ENCODE data around the gene GLB1L2.

GLB1L2 gene

DNA sequence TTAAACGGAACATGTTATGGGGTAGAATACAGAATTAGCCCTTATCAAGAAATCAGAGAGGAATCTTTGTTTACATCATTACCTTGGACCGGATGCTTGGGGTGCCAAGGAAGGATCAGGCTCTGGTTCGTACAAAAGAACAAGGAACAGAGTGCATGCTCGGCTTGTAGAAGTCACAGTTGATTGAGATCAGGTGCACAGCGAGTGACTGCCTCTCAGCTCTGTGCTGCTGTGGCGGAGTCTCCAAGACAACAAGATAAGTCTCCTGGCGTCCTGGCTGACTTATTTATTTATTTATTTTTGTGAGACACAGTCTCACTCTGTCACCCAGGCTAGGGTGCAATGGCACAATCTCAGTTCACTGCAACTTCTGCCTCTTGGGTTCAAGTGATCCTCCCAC lies 31.8 kb downstream of the GLB1L2 start:
- no peak for DNase-seq (ENCODE audit: low spot score)
- TF ChIP-seq, protein P1, sequence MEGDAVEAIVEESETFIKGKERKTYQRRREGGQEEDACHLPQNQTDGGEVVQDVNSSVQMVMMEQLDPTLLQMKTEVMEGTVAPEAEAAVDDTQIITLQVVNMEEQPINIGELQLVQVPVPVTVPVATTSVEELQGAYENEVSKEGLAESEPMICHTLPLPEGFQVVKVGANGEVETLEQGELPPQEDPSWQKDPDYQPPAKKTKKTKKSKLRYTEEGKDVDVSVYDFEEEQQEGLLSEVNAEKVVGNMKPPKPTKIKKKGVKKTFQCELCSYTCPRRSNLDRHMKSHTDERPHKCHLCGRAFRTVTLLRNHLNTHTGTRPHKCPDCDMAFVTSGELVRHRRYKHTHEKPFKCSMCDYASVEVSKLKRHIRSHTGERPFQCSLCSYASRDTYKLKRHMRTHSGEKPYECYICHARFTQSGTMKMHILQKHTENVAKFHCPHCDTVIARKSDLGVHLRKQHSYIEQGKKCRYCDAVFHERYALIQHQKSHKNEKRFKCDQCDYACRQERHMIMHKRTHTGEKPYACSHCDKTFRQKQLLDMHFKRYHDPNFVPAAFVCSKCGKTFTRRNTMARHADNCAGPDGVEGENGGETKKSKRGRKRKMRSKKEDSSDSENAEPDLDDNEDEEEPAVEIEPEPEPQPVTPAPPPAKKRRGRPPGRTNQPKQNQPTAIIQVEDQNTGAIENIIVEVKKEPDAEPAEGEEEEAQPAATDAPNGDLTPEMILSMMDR (conservative IDR thresholded peaks at IDR 0.05; ENCODE audit: low read depth): no peak
- POLR2A ChIA-PET (ENCODE audit: low non-redundant PET): no interaction called here
- no peak overlapping the region for H3K27ac ChIP-seq
- CTCF ChIA-PET: no interaction called here

DNA sequence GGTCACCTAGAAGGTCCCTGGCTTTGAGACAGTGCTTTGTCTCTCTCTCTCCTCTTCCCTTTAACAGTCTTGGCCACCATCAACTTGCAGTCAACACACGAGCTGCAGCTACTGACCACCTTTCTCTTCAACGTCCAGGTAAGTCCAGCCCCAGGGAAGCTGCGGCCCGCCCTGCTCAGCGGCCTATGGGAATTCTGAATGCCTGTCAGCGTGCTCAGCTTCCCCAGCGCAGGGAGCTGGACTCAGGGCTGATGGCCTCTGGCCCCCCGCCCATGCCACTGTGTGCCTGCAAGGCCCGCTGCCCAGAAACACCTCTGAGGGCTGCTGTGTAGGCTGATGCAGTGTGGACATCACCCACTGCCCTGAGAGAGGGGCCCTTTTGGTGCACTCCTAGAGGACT lies 32.5 kb downstream of the GLB1L2 start:
- TF ChIP-seq, protein P1 (conservative IDR thresholded peaks at IDR 0.05; ENCODE audit: low read depth): no peak
- CTCF ChIA-PET: interaction anchor here (0.6 kb wide), 1 partner anchor 9 kb away, joined by 3 read pairs; no protein-coding TSS in a partner anchor
- DNase-seq (ENCODE audit: low spot score): no peak
- no peak overlapping the region for H3K27ac ChIP-seq
- POLR2A ChIA-PET (ENCODE audit: low non-redundant PET): no interaction called here

DNA sequence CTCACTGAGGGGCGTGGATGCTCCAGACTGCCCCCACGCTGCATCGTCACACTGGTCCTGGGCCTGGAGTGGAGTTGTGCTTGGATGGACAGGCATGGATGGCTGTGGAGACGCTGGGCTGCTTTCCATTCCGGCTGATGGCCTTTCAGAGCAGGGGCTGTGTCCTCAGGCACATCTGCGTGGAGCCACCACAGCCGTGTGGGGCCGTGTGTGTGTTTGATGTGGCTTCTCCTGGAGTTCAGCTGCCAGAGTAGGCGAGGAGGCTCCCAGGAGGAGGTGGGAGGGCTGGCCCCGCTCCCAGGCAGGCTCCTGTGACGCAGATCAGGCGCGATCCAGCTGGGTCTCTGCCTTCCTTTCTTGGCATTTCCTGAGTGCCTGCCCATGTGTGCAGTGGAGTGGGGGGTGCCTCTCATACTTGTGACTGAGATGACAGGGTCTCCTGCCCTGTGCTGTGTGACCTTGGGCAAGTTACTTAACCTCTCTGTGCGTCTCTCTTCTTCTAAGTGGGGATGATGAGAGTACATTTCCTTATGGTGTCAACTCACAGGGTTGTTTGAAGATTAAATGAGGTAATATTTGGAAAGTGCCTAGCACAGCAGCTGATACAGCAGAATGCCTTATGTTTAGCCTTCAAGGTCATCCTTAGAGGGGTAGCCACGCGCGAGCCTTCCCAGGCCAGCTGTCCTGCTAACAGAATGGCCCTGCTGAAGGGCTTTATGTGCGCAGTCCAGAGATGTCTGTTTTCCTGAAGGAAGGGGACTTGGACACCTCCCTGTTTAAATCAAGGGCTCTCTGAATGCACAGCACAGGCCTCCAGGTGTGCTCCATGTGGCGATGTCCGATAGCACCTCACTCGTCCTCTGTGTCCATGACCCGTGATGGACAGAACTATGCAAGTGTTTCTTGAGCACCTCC lies 33.5 kb downstream of the GLB1L2 start:
- H3K27ac ChIP-seq: no peak overlapping the region
- POLR2A ChIA-PET (ENCODE audit: low non-redundant PET): no interaction called here
- TF ChIP-seq, protein P1 (conservative IDR thresholded peaks at IDR 0.05; ENCODE audit: low read depth): no peak
- CTCF ChIA-PET: no interaction called here
- DNase-seq (ENCODE audit: low spot score): no peak

DNA sequence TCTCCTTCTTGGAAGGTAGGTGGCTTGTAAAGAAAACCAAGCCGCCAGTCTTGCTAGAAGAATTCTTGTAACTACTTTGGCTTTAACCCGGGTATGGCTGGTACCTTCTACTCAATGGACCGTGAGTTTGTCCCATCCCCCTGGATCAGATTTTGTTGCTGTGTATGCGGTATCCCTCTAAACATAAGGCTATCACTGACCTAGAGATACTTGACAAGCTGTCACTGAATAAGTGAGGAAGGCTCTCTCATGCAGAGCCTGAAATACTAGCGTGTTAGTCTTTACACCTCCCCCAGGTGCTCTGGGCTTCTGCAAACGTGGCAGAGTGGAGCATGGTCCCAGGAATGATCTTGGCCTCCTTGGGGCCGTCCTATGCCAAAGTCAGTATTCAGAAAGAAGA lies 34.5 kb downstream of the GLB1L2 start:
- DNase-seq (ENCODE audit: low spot score): no peak
- H3K27ac ChIP-seq: no peak overlapping the region
- TF ChIP-seq, protein P1 (conservative IDR thresholded peaks at IDR 0.05; ENCODE audit: low read depth): no peak
- ChIA-PET CTCF (interaction anchor here (0.7 kb wide), 1 partner anchor 472 kb away, joined by 3 read pairs; no protein-coding TSS in a partner anchor), POLR2A (ENCODE audit: low non-redundant PET) (no interaction called here)

DNA sequence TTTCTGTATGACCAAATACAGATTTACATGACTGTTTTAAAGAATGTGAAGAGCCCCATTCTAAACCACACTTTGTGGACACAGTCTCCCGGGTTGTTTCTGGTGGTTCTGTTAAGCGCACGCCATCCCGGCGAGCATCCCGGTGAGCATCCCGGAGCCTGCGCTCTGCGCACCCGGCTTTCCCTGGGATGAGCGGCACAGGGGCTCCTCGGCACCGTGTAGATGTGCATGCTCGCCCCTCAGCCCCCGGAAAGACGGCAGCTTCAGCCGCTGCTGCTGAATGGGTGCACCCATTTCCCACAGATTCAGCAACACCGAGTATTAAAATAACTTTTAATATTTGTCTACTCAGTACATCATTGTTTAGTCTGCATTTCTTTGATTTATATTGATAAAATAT lies 36.0 kb downstream of the GLB1L2 start:
- DNase-seq (ENCODE audit: low spot score): no peak
- POLR2A ChIA-PET (ENCODE audit: low non-redundant PET): no interaction called here
- CTCF ChIA-PET: no interaction called here
- no peak overlapping the region for H3K27ac ChIP-seq
- TF ChIP-seq, protein P1 (conservative IDR thresholded peaks at IDR 0.05; ENCODE audit: low read depth): no peak

DNA sequence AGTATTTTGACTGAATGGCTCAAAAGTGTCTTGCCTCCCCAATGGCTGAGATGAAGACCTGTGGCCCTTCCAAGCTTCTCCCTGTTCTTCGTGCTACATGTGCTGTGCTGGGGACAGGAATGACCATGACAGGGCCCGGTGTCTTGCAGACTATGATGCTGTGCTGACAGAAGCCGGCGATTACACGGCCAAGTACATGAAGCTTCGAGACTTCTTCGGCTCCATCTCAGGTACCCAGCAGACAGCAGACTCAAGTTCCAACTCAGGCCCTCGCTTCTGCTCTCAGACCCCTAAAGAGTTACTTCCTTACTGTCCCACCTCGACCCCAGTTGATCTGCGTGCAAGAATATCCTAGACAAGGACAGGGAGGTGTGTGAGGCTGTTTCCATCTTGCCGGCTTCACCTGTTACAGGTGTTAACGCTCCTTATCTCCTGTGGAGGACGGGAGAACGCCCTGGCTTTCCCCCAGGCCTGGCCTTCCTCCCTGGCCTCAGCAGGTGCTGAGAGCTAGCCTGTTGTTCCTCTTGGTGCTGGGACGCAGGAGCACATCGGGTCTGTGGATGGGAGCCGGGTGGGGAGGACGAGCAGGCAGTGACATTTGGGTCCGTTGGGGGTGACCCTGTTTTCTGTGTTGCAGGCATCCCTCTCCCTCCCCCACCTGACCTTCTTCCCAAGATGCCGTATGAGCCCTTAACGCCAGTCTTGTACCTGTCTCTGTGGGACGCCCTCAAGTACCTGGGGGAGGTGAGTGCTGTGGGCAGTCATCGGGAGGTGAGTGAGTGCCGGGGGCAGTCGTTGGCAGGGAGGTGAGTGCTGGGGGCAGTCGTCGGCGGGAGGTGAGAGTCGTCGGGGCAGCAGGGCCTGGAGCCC lies 38.1 kb downstream of the GLB1L2 start:
- H3K27ac ChIP-seq: no peak overlapping the region
- no peak for DNase-seq (ENCODE audit: low spot score)
- TF ChIP-seq, protein P1 (conservative IDR thresholded peaks at IDR 0.05; ENCODE audit: low read depth): no peak
- POLR2A ChIA-PET (ENCODE audit: low non-redundant PET): no interaction called here
- CTCF ChIA-PET: interaction anchor here (0.6 kb wide), 1 partner anchor 38 kb away, joined by 3 read pairs; no protein-coding TSS in a partner anchor
